Stimulated activated CD4-positive, alpha-beta T cell treated with anti-CD3 and anti-CD28 coated beads, Interleukin-2, amount 100 ng/mL, for 4 hours (primary cell): Measurements from ENCODE around the gene TXNDC5.

ENCODE experiments used
- DNase-seq: peaks from one replicate; pipeline ENCODE4 v3.0.0-alpha.2; 2020; ENCODE audit warnings: low read depth

TXNDC5 gene

GRCh38 chr6:7851780-7852179, 58.8 kb downstream of the TXNDC5 start:
- DNase-seq = no peak

DNA sequence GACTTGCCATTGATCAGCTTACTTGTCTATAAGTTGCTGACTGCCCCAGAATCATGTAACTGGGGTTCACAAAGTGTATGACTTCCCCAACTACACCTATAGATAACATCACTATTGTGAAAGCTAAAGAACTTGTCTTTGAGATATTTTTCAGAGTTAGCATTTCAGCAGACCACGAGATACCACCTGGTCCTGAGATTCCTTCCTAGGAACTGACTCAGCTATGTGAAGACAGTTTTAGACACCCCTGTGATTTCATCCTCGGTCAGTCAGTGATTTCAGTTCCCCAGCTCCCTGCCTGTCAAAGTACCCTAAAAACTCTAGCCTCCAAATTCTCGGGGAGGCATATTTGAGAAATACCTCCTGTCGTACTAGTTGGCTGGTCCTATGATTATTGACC, 62.4 kb downstream of the TXNDC5 start:
- no peak for DNase-seq

- no peak for DNase-seq
Measured at GRCh38 chr6:7846966-7847818, 63.4 kb downstream of the TXNDC5 start.

DNA sequence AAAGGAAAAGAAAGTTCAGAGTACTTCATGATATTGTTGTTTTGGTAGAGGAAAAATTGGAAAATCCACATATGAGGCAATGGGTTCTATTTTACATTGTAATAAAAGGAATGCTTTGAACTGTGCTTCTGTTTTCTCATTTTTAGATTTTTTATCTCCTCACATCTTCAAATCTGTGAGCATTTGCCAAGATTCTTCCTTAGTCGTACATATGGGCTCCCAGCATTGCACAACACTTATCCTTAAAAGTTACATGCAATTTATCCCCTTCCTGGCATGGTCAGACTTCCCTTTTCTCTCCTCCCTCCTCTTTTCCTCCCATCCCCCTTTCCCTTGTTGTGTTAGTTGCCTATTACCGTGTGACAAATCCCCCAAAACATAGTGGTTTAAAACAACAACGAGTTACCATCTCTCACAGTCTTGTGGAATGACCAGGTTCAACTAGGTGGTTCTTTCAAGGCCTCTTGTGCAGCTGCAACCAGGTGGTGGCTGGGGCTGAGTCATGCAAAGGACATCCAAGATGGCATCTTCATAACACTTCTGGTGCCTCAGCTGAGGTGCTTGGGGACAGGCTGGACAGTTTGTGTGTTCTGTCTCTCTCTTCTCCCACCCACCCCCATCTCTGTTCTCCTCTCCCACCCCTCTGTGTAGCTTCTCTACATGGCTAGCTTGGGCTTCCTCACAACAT, 68.7 kb downstream of the TXNDC5 start:
- DNase-seq = no peak

DNA sequence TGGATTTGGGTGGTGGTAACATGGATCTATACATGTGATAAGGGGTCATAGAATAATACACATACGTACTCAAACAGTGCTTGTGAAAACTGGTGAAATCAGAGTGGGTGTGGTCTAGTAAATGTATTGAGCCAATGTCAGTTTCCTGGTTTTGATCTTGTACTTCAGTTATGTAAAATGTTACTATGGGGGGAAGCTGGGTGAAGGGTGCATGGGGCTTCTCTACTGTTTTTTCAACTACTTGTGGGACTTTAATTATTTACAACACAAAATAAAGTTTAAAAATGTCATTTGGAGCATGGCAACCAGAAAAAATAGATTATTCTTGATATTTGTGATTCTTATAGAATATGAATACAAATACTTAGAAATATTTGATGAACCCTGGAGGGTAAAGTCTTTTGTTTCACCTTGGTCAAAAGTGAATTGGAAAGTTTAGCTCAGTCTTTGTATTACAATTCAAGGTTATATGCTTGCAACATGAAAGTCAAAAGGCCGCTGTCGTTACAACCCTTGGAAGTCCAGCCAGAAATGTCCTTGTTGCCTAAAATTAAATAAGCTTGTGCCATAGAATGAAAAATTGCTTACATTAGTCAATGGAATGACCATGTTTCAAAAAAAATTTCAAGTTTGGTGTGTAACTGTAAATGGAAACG, 74.1 kb downstream of the TXNDC5 start:
- DNase-seq = no peak

- DNase-seq = no peak
Measured at GRCh38 chr6:7833751-7834070, 76.9 kb downstream of the TXNDC5 start.

DNA sequence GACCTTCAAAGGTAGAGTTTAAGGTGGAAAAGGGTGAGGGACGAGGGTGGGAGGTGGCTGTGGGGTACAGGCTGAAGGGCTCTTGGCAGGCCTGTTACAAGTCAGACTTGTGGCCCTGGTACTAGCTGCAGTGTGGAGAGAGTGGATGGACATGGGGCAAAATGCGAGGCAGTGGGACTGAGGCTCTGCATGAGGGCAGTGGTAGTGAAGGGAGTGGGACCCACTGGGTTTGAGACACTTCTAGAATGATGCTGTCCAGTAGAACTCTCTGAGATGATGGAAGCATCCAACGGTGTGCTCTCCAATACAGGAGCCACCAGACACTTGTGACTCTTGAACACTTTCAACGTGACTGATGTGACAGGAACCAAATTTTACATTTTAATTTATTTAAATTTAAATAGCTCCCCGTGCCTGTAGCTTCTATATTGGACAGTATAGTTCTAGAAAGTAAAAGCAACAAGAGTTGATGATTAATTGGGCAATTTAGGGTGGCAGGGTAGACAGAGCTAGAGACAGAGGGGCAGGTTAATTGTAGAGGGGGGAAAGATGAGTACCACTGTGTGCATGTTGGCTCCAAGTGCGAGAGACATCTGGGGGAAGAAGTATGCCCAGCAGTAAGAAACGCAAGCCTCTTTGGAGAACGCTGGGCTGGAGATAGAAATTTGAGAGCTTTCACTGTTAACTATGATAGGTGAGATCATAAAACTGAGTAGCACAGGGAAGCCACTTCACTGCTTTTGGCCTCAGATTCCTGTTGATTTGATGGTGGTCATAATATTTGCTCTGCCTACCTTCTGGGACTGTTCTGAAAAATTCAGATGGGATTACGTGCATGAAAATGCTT, 77.5 kb downstream of the TXNDC5 start:
- DNase-seq = no peak
